Calu3 (cell line): ENCODE measurements around the gene ALK. TPM values are rescaled to one million over a fixed set of nuclear protein-coding genes. Genes with fewer than 3 reads are reported as not detected.

Experiments used
- BruUV-seq: library from RNA; stranded (reverse); fragments of 400-500 nt; replicated peaks from 2 replicates; lab custom pipeline; 2021; lab: Mats Ljungman, UMichigan
- CTCF ChIA-PET: fragments of 300-600 bp; sonication (Branson Sonifier 250); formaldehyde crosslinking; loops from one replicate; lab custom pipeline; 2022; ENCODE audit warnings: antibody characterized with exemption; lab: Charles Lee
- DNase-seq: peaks from one replicate; pipeline ENCODE4 v3.0.0; 2022
- H3K27ac Mint-ChIP-seq: one replicate; pipeline ENCODE4 v1.8.0; 2022; ENCODE audit warnings: mixed read lengths; ENCODE audit not compliant: unreplicated experiment
- H3K27me3 Mint-ChIP-seq: one replicate; pipeline ENCODE4 v1.8.0; 2022; ENCODE audit warnings: mixed read lengths; ENCODE audit not compliant: unreplicated experiment
- H3K36me3 Mint-ChIP-seq: one replicate; pipeline ENCODE4 v1.8.0; 2022; ENCODE audit warnings: mild to moderate bottlenecking, moderate library complexity, mixed read lengths; ENCODE audit not compliant: insufficient read depth, unreplicated experiment
- H3K4me1 Mint-ChIP-seq: one replicate; pipeline ENCODE4 v1.8.0; 2022; ENCODE audit warnings: mild to moderate bottlenecking, low read depth, mixed read lengths; ENCODE audit not compliant: unreplicated experiment
- H3K4me3 Mint-ChIP-seq: one replicate; pipeline ENCODE4 v1.8.0; 2022; ENCODE audit warnings: mild to moderate bottlenecking, low read depth, moderate library complexity, mixed read lengths; ENCODE audit not compliant: unreplicated experiment
- H3K9me3 Mint-ChIP-seq: one replicate; pipeline ENCODE4 v1.8.0; 2022; ENCODE audit warnings: low read depth, mixed read lengths; ENCODE audit not compliant: unreplicated experiment
- CTCF ChIP-seq: fragments of 200-600 bp; IDR thresholded peaks from one replicate; pipeline ENCODE4 v1.8.0; 2022; ENCODE audit warnings: antibody characterized with exemption; ENCODE audit not compliant: unreplicated experiment
- intact Hi-C: fragments of 100-400 bp; cut with micrococcal nuclease; formaldehyde crosslinking; loops from one replicate; pipeline ENCODE4 v1.10.0; 2022; ENCODE audit not compliant: unreplicated experiment
- total RNA-seq: library from RNA; stranded (reverse); gene quantifications from 2 replicates; pipeline ENCODE4 v1.2.3, GENCODE V29; 2022

Gene ALK
- total RNA-seq, 1 experiment from 2014 or later = not detected

DNA sequence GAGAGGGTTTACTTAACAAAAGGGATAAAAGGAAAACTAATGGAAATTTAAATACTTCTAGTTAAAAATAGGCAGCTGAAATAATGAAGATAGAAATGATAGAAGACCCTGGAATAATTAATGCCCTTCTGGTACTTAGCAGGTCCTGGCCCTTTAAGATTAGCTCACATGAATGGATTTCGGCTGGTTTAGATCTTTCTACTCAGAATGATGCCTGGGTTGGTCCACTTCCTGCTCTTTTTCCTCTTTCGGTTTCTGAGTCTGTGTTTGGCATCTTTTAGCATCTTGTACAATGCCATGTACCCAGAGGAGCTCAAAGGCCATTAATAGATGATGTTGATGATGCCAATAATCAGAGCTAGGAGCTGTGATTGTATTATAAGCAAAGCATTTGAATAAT is 515.7 kb downstream of the ALK start:
- H3K4me3 Mint-ChIP-seq = no peak overlapping the region
- BruUV-seq = no TSS peak
- CTCF ChIA-PET = interaction anchor here (1.1 kb wide), 1 partner anchor 26 kb away, joined by 5 read pairs; no protein-coding TSS in a partner anchor
- no peaks in the 10 kb centered on the region for H3K4me1 Mint-ChIP-seq
- no peak for TF ChIP-seq CTCF
- no peak for DNase-seq
- peaks cover 92% of the 10 kb centered on the region for H3K27me3 Mint-ChIP-seq
- no peaks in the 10 kb centered on the region for H3K9me3 Mint-ChIP-seq
- no peaks in the 10 kb centered on the region for H3K36me3 Mint-ChIP-seq
- intact Hi-C loops = no loop called here
- no peak overlapping the region for H3K27ac Mint-ChIP-seq

- TF ChIP-seq CTCF = no peak
- Mint-ChIP-seq H3K4me3 (no peak overlapping the region), H3K36me3 (no peaks in the 10 kb centered on the region), H3K27me3 (peaks cover 95% of the 10 kb centered on the region), H3K27ac (no peak overlapping the region), H3K9me3 (no peaks in the 10 kb centered on the region), H3K4me1 (no peaks in the 10 kb centered on the region)
- CTCF ChIA-PET = interaction anchor here (1.1 kb wide), 1 partner anchor 25 kb away, joined by 5 read pairs; no protein-coding TSS in a partner anchor
- no peak for DNase-seq
- intact Hi-C loops = no loop called here
- BruUV-seq = no TSS peak
These were observed 516.1 kb downstream of the ALK start for GRCh38 chr2:29405266-29405665.

GRCh38 chr2:29401994-29402393 is 519.4 kb downstream of the ALK start:
- no peak for TF ChIP-seq CTCF
- Mint-ChIP-seq H3K9me3 (no peaks in the 10 kb centered on the region), H3K4me3 (no peak overlapping the region), H3K27ac (no peak overlapping the region), H3K27me3 (peaks cover 100% of the 10 kb centered on the region), H3K36me3 (no peaks in the 10 kb centered on the region), H3K4me1 (no peaks in the 10 kb centered on the region)
- CTCF ChIA-PET = no interaction called here
- intact Hi-C loops = no loop called here
- no TSS peak for BruUV-seq
- no peak for DNase-seq

DNA sequence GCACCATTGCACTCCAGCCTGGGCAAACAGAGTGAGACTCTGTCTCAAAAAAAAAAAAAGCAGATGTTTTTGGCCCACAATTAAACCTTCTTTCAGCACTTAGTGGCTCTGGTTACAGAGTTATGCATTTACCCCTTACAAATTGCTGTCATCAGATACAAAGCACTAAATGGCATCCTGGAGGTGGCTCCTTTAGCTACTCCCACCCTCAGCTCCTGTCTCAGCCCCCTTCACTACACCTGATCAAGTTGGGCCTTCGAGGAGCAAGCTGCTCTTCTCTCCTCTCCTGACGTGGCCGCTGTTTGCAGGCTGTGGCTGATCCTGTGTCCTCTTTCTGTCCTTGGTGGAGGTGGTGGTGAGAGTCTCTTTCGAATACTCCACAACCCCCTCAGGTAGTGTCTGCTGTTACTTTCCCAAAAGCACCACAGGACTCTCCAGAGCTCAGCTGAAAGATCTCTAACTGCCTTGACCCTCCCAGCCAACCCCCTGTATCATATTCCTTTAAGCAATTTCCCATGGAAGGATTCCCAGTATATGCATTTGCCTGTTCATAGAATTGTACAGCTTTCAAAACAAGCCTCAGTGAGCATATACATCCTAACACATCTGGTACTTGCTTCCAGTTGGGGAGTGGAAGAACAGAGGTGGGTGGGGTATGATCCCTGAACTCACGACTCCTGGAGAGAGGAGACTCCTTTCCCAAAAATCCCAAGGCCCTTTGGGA is 520.3 kb downstream of the ALK start:
- H3K27me3 Mint-ChIP-seq = peaks cover 100% of the 10 kb centered on the region
- no peaks in the 10 kb centered on the region for H3K9me3 Mint-ChIP-seq
- no peak overlapping the region for H3K4me3 Mint-ChIP-seq
- intact Hi-C loops = no loop called here
- no peak overlapping the region for H3K27ac Mint-ChIP-seq
- BruUV-seq = no TSS peak
- CTCF ChIA-PET = no interaction called here
- DNase-seq = no peak
- TF ChIP-seq CTCF = no peak
- H3K36me3 Mint-ChIP-seq = no peaks in the 10 kb centered on the region
- H3K4me1 Mint-ChIP-seq = no peaks in the 10 kb centered on the region
